ENCODE measurements around the gene PIK3C2G. TPM values are rescaled to one million over a fixed set of nuclear protein-coding genes. Genes with fewer than 3 reads are reported as not detected.

Gene PIK3C2G
- total and polyA plus RNA-seq, 4 donors = 0.11 to 4.8 (median 0.74) TPM; not detected in 1

DNA sequence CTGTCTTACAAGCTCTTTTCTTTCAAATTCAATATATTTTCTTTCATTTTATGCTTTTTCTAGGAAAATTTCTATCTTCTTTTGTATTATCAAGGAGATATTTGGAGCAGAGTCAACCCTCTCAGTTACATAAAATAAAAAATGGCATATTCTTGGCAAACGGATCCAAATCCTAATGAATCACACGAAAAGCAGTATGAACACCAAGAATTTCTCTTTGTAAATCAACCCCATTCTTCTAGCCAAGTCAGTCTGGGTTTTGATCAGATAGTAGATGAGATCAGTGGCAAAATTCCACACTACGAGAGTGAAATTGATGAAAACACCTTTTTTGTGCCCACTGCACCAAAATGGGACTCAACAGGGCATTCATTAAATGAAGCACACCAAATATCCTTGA, 20.6 kb downstream of the PIK3C2G start:
- Histone ChIP-seq H3K9ac (ENCODE audit: insufficient read depth in 1 of 2, low read length in 2 of 2) (no peak overlapping the region), H3K27ac (ENCODE audit: low read depth in 1 of 2, low read length in 1 of 2) (no peak overlapping the region), H3K4me1 (ENCODE audit: control insufficient read depth in 5 of 5, insufficient read depth in 5 of 5, low read length in 5 of 5) (peaks cover 0 to 26% (median 0%) of the 10 kb centered on the region in 5 donors), H3K4me3 (no peak overlapping the region), H3K27me3 (ENCODE audit: control insufficient read depth in 3 of 3, insufficient read depth in 3 of 3, low read length in 2 of 3) (no peaks in the 10 kb centered on the region), H3K36me3 (ENCODE audit: control insufficient read depth in 4 of 4, insufficient read depth in 4 of 4, low read length in 4 of 4) (no peaks in the 10 kb centered on the region), H3K9me3 (ENCODE audit: control insufficient read depth in 4 of 4, insufficient read depth in 3 of 4, low read length in 3 of 4) (no peaks in the 10 kb centered on the region)
- ATAC-seq (ENCODE audit: insufficient read depth, low FRiP score) (no peak), DNase-seq (no peak)
- TF ChIP-seq, protein P1, sequence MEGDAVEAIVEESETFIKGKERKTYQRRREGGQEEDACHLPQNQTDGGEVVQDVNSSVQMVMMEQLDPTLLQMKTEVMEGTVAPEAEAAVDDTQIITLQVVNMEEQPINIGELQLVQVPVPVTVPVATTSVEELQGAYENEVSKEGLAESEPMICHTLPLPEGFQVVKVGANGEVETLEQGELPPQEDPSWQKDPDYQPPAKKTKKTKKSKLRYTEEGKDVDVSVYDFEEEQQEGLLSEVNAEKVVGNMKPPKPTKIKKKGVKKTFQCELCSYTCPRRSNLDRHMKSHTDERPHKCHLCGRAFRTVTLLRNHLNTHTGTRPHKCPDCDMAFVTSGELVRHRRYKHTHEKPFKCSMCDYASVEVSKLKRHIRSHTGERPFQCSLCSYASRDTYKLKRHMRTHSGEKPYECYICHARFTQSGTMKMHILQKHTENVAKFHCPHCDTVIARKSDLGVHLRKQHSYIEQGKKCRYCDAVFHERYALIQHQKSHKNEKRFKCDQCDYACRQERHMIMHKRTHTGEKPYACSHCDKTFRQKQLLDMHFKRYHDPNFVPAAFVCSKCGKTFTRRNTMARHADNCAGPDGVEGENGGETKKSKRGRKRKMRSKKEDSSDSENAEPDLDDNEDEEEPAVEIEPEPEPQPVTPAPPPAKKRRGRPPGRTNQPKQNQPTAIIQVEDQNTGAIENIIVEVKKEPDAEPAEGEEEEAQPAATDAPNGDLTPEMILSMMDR (IDR thresholded peaks at IDR 0.05; ENCODE audit: control extremely low read depth, extremely low read depth) = no peak
- WGBS, 2 donors = 73 to 76% methylated on average over 3 of the region's 3 CpGs

DNA sequence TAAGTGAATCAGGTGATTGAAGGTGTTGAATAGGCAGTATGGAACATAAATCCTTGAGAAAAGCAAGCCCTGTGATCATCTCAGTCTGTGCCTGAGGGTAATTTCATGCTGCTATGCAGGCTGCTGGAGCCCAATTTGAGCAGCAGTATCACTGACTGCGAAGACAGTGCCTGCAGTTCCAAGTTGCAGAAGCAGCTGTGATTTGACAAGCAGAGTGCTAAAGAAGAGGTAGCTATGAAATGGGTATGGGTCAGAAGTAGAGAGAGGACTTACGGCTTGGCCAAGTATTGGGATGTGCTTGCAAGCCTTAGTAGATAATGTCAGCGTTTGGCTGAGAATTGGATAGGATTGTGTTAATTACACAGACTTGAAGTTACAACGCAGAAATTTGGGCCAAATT, 22.5 kb downstream of the PIK3C2G start:
- H3K4me1 ChIP-seq (ENCODE audit: control insufficient read depth in 5 of 5, insufficient read depth in 5 of 5, low read length in 5 of 5) = peaks cover 0 to 22% (median 0%) of the 10 kb centered on the region in 5 donors
- TF ChIP-seq, protein P1 (IDR thresholded peaks at IDR 0.05; ENCODE audit: control extremely low read depth, extremely low read depth) = no peak
- H3K27me3 ChIP-seq (ENCODE audit: control insufficient read depth in 3 of 3, insufficient read depth in 3 of 3, low read length in 2 of 3) = no peaks in the 10 kb centered on the region
- no peak overlapping the region for H3K9ac ChIP-seq (ENCODE audit: insufficient read depth in 1 of 2, low read length in 2 of 2)
- H3K36me3 ChIP-seq (ENCODE audit: control insufficient read depth in 4 of 4, insufficient read depth in 4 of 4, low read length in 4 of 4) = no peaks in the 10 kb centered on the region
- H3K9me3 ChIP-seq (ENCODE audit: control insufficient read depth in 4 of 4, insufficient read depth in 3 of 4, low read length in 3 of 4) = no peaks in the 10 kb centered on the region
- H3K4me3 ChIP-seq = no peak overlapping the region
- DNase-seq (peak in 2 of 3 donors; percentile 26 to 56), ATAC-seq (ENCODE audit: insufficient read depth, low FRiP score) (no peak)
- H3K27ac ChIP-seq (ENCODE audit: low read depth in 1 of 2, low read length in 1 of 2) = no peak overlapping the region
- WGBS, 2 donors = 70 to 80% methylated on average over 4 of the region's 4 CpGs

DNA sequence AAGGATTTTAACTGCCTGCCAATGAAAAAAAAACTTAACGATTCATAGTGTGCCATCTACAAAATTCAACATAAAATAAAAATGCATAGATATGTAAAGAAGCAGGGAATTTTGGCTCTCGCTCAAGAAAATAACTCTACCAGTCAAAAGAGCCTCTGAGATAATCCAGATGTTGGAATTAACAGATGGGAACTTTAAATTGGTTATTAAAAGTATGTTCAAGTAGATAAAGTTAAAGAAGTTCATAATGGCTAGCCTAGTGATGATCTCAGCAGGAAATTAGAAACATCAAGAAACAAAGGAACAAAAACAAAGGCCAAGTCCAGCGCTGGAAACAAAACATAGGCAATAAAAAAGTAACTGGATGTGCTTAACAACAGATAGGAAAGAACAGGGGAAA, 23.1 kb downstream of the PIK3C2G start:
- no peak for ATAC-seq (ENCODE audit: insufficient read depth, low FRiP score)
- peaks cover 0 to 22% (median 0%) of the 10 kb centered on the region in 5 donors for H3K4me1 ChIP-seq (ENCODE audit: control insufficient read depth in 5 of 5, insufficient read depth in 5 of 5, low read length in 5 of 5)
- WGBS, 2 donors = 57 to 61% methylated on average over 3 of the region's 3 CpGs
- H3K4me3 ChIP-seq = no peak overlapping the region
- no peak overlapping the region for H3K9ac ChIP-seq (ENCODE audit: insufficient read depth in 1 of 2, low read length in 2 of 2)
- no peaks in the 10 kb centered on the region for H3K27me3 ChIP-seq (ENCODE audit: control insufficient read depth in 3 of 3, insufficient read depth in 3 of 3, low read length in 2 of 3)
- no peaks in the 10 kb centered on the region for H3K36me3 ChIP-seq (ENCODE audit: control insufficient read depth in 4 of 4, insufficient read depth in 4 of 4, low read length in 4 of 4)
- H3K9me3 ChIP-seq (ENCODE audit: control insufficient read depth in 4 of 4, insufficient read depth in 3 of 4, low read length in 3 of 4) = no peaks in the 10 kb centered on the region
- no peak overlapping the region for H3K27ac ChIP-seq (ENCODE audit: low read depth in 1 of 2, low read length in 1 of 2)
- peak; percentile 19 to 88 (median 83) for DNase-seq
- TF ChIP-seq, protein P1 (IDR thresholded peaks at IDR 0.05; ENCODE audit: control extremely low read depth, extremely low read depth) = no peak

DNA sequence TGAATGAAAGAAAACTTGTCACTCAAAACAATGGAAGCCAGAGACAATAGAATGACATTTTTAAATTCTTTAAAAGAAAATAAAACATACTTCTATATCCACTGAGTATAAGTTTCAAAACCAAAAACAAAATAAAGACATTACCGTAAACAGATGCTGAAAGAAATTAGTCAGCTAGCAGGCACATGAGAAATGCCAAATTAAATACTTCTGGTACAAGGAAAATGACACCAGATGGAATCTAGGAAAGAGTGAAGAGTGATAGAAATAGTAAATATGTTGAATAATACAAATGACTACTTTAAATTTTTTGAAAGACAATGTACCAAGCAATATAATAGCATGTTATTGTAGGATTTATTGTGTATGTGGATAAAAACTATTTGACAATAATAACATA, 23.8 kb downstream of the PIK3C2G start:
- no peak for ATAC-seq (ENCODE audit: insufficient read depth, low FRiP score)
- 0 to 32% methylated on average over 1 of the region's 1 CpG for WGBS, 2 donors

More for the DNA sequence above, 23.8 kb downstream of the PIK3C2G start:
- Histone ChIP-seq H3K9ac (ENCODE audit: insufficient read depth in 1 of 2, low read length in 2 of 2) (peak overlapping the region in 1 of 2 donors; percentile 30), H3K27ac (ENCODE audit: low read depth in 1 of 2, low read length in 1 of 2) (no peak overlapping the region), H3K4me1 (ENCODE audit: control insufficient read depth in 5 of 5, insufficient read depth in 5 of 5, low read length in 5 of 5) (peaks cover 0 to 22% (median 0%) of the 10 kb centered on the region in 5 donors), H3K4me3 (no peak overlapping the region), H3K9me3 (ENCODE audit: control insufficient read depth in 4 of 4, insufficient read depth in 3 of 4, low read length in 3 of 4) (no peaks in the 10 kb centered on the region), H3K27me3 (ENCODE audit: control insufficient read depth in 3 of 3, insufficient read depth in 3 of 3, low read length in 2 of 3) (no peaks in the 10 kb centered on the region), H3K36me3 (ENCODE audit: control insufficient read depth in 4 of 4, insufficient read depth in 4 of 4, low read length in 4 of 4) (no peaks in the 10 kb centered on the region)
- no peak for DNase-seq
- TF ChIP-seq, protein P1 (IDR thresholded peaks at IDR 0.05; ENCODE audit: control extremely low read depth, extremely low read depth) = no peak

All from lung (tissue), 12 donors.